Mesenchymal stem cell (in vitro differentiated cells and primary cell): ENCODE data around the gene MVB12B.

Source experiments
- DNase-seq: peaks from one replicate; pipeline ENCODE4 v3.0.0-alpha.2; 2013
- H2AFZ ChIP-seq: one replicate; pipeline ENCODE4 v1.6.1; 2013; ENCODE audit warnings: low read depth, mild to moderate bottlenecking, control low read depth, inconsistent platforms, low read length, moderate library complexity
- H2AK5ac ChIP-seq: 2 replicates; pipeline ENCODE4 v1.6.1; 2013; ENCODE audit warnings: low read length, moderate library complexity, mild to moderate bottlenecking, inconsistent platforms; ENCODE audit not compliant: severe bottlenecking
- H2BK120ac ChIP-seq: one replicate; pipeline ENCODE4 v1.6.1; 2013; ENCODE audit warnings: low read depth, mild to moderate bottlenecking, inconsistent platforms, low read length, moderate library complexity
- H2BK12ac ChIP-seq, 2 experiments: one replicate each; pipeline ENCODE4 v1.6.1; 2013; ENCODE audit warnings: inconsistent platforms in 2 of 2, low read length in 2 of 2, mild to moderate bottlenecking in 2 of 2, moderate library complexity in 2 of 2, control low read depth in 1 of 2
- H2BK15ac ChIP-seq: one replicate; pipeline ENCODE4 v1.6.1; 2013; ENCODE audit warnings: mild to moderate bottlenecking, low read depth, inconsistent platforms; ENCODE audit not compliant: poor library complexity, severe bottlenecking
- H2BK5ac ChIP-seq: 2 replicates; pipeline ENCODE4 v1.6.1; 2013; ENCODE audit warnings: low read depth, mild to moderate bottlenecking, low read length, control low read depth, inconsistent platforms; ENCODE audit not compliant: poor library complexity, severe bottlenecking
- H3K14ac ChIP-seq, 2 experiments: one replicate each; pipeline ENCODE4 v1.6.1; 2013; ENCODE audit warnings: inconsistent platforms in 2 of 2, low read length in 2 of 2, control low read depth in 1 of 2, mild to moderate bottlenecking in 1 of 2, moderate library complexity in 1 of 2
- H3K18ac ChIP-seq, 2 experiments: one replicate each; pipeline ENCODE4 v1.6.1; 2013; ENCODE audit warnings: inconsistent platforms in 2 of 2, low read length in 2 of 2, control low read depth in 1 of 2, low read depth in 1 of 2, mild to moderate bottlenecking in 1 of 2
- H3K23ac ChIP-seq, 2 experiments: one replicate each; pipeline ENCODE4 v1.6.1; 2013; ENCODE audit warnings: inconsistent platforms in 2 of 2, low read length in 2 of 2, mild to moderate bottlenecking in 2 of 2, moderate library complexity in 2 of 2, control low read depth in 1 of 2
- H3K27ac ChIP-seq: 2 replicates; pipeline ENCODE4 v1.5.1; 2013; ENCODE audit warnings: mild to moderate bottlenecking, moderate library complexity, low read length, control low read depth, inconsistent platforms; ENCODE audit not compliant: poor library complexity, severe bottlenecking
- H3K27me3 ChIP-seq, 2 experiments: 2 replicates each; pipeline versions ENCODE4 v1.6.1 to v1.7.0; 2013; ENCODE audit warnings: low read length in 2 of 2, mild to moderate bottlenecking in 2 of 2, moderate library complexity in 2 of 2, control low read depth in 1 of 2, inconsistent platforms in 1 of 2; ENCODE audit not compliant: control insufficient read depth in 1 of 2, insufficient read depth in 1 of 2
- H3K36me3 ChIP-seq, 2 experiments: 2 replicates each; pipeline versions ENCODE4 v1.6.1 to v1.7.0; 2013; ENCODE audit warnings: low read length in 2 of 2, control low read depth in 1 of 2, inconsistent platforms in 1 of 2, low read depth in 1 of 2, mild to moderate bottlenecking in 1 of 2; ENCODE audit not compliant: insufficient read depth in 2 of 2, control insufficient read depth in 1 of 2
- H3K4ac ChIP-seq, 2 experiments: one replicate each; pipeline ENCODE4 v1.6.1; 2013; ENCODE audit warnings: inconsistent platforms in 2 of 2, low read length in 2 of 2, mild to moderate bottlenecking in 2 of 2, moderate library complexity in 2 of 2, control low read depth in 1 of 2, low read depth in 1 of 2
- H3K4me1 ChIP-seq: 2 replicates; pipeline ENCODE4 v1.6.1; 2013; ENCODE audit warnings: low read depth, low read length, control low read depth; ENCODE audit not compliant: control insufficient read depth, insufficient read depth
- H3K4me2 ChIP-seq: 2 replicates; pipeline ENCODE4 v1.6.1; 2013; ENCODE audit warnings: low read length, mild to moderate bottlenecking, inconsistent platforms; ENCODE audit not compliant: poor library complexity, severe bottlenecking
- H3K4me3 ChIP-seq, 2 experiments: 2 replicates each; pipeline versions ENCODE4 v1.5.1 to v1.7.0; 2013; ENCODE audit warnings: low read length in 2 of 2, mild to moderate bottlenecking in 2 of 2, control low read depth in 1 of 2, low read depth in 1 of 2; ENCODE audit not compliant: insufficient read depth in 1 of 2
- H3K79me1 ChIP-seq: replicated peaks from 2 replicates; pipeline ENCODE4 v1.6.1; 2013; ENCODE audit warnings: mild to moderate bottlenecking, control low read depth, low read length, inconsistent platforms; ENCODE audit not compliant: poor library complexity, severe bottlenecking
- H3K9ac ChIP-seq: 2 replicates; pipeline ENCODE4 v1.7.0; 2013; ENCODE audit warnings: mild to moderate bottlenecking, low read length, moderate library complexity
- H3K9me3 ChIP-seq: 2 replicates; pipeline ENCODE4 v1.7.0; 2013; ENCODE audit warnings: mild to moderate bottlenecking, low read length; ENCODE audit not compliant: control insufficient read depth
- H4K8ac ChIP-seq: one replicate; pipeline ENCODE4 v1.6.1; 2013; ENCODE audit warnings: inconsistent platforms, mild to moderate bottlenecking, low read length, moderate library complexity
- H4K91ac ChIP-seq: one replicate; pipeline ENCODE4 v1.6.1; 2013; ENCODE audit warnings: mild to moderate bottlenecking, low read length, inconsistent platforms
- WGBS: methylation state at CpG from one replicate; pipeline ENCODE4 v1.1.7; 2013; ENCODE audit warnings: mixed read lengths; 5-methylcytosine and 5-hydroxymethylcytosine counted together

The MVB12B gene

GRCh38 chr9:126391713-126392661 lies 65.4 kb downstream of the MVB12B start:
- H3K4ac ChIP-seq, result no peak overlapping the region
- no peak overlapping the region for H2BK120ac ChIP-seq
- H3K4me2 ChIP-seq, result no peak overlapping the region
- no peaks in the 10 kb centered on the region for H3K9me3 ChIP-seq
- H3K27me3 ChIP-seq, result no peaks in the 10 kb centered on the region
- no peak overlapping the region for H3K18ac ChIP-seq
- no peak overlapping the region for H2AFZ ChIP-seq
- no peak overlapping the region for H2BK15ac ChIP-seq
- no peak overlapping the region for H3K4me3 ChIP-seq
- no peak overlapping the region for H4K91ac ChIP-seq
- peaks cover 7% of the 10 kb centered on the region for H3K4me1 ChIP-seq
- no peak overlapping the region for H2BK5ac ChIP-seq
- peak overlapping the region in 1 of 2 experiments; percentile 21 for H3K14ac ChIP-seq
- no peak overlapping the region for H2BK12ac ChIP-seq
- H3K27ac ChIP-seq, result no peak overlapping the region
- H3K23ac ChIP-seq, result no peak overlapping the region
- H3K36me3 ChIP-seq, result peaks cover 12 to 41% of the 10 kb centered on the region in 2 experiments
- DNase-seq, result no peak
- no peak overlapping the region for H3K9ac ChIP-seq
- no peak overlapping the region for H4K8ac ChIP-seq
- H3K79me1 ChIP-seq, result no peaks in the 10 kb centered on the region
- 88% methylated on average over 24 of the region's 24 CpGs for WGBS
- no peak overlapping the region for H2AK5ac ChIP-seq

DNA sequence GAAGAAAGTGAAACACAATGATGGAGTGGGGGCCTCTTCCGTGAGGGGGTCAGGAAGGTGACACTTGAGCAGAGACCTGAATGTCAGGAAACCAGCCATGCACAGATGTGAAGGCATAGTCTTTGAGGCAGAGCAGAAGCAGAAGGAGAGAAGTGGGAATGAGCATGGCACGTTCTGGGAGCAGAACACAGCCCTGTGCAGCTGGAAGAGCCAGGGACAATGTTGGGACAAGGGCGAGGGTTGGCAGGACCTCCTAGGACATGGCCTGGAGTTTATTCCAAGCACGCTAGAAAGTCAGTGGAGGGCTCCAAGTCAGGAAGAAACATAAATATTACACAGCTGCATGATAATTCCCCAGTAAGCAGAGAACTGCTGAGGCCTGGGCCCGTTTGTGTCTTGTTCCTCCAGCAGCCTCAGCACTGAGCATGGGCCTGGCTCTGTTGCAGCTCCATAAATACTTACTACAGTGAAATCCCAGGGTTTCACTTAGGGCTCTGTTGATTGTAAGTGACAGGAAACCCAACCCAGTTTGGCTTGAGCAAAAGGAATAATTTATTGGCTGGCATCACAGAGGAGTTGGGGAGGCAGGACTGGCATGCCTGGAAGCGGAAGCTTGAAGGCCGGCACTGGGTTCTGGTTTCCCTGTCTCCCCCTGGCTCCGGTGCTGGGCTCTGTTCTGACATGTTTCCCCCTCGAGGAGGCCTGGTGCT lies 66.2 kb downstream of the MVB12B start:
- H3K27me3 ChIP-seq, result no peaks in the 10 kb centered on the region
- H2BK120ac ChIP-seq, result no peak overlapping the region
- peak overlapping the region in 1 of 2 experiments; percentile 42 for H3K18ac ChIP-seq
- H2AK5ac ChIP-seq, result no peak overlapping the region
- H3K36me3 ChIP-seq, result peaks cover 14 to 38% of the 10 kb centered on the region in 2 experiments
- H2BK12ac ChIP-seq, result peak overlapping the region in 1 of 2 experiments; percentile 40
- H2AFZ ChIP-seq, result no peak overlapping the region
- H4K91ac ChIP-seq, result peak overlapping the region; percentile 1
- H3K4ac ChIP-seq, result no peak overlapping the region
- H4K8ac ChIP-seq, result no peak overlapping the region
- no peak overlapping the region for H2BK15ac ChIP-seq
- no peak overlapping the region for H3K4me3 ChIP-seq
- H3K9ac ChIP-seq, result no peak overlapping the region
- no peak overlapping the region for H3K14ac ChIP-seq
- H2BK5ac ChIP-seq, result no peak overlapping the region
- no peak overlapping the region for H3K23ac ChIP-seq
- no peaks in the 10 kb centered on the region for H3K9me3 ChIP-seq
- peaks cover 7% of the 10 kb centered on the region for H3K4me1 ChIP-seq
- no peaks in the 10 kb centered on the region for H3K79me1 ChIP-seq
- no peak overlapping the region for H3K4me2 ChIP-seq
- no peak overlapping the region for H3K27ac ChIP-seq
- DNase-seq, result no peak
- WGBS, result 77% methylated on average over 9 of the region's 9 CpGs

DNA sequence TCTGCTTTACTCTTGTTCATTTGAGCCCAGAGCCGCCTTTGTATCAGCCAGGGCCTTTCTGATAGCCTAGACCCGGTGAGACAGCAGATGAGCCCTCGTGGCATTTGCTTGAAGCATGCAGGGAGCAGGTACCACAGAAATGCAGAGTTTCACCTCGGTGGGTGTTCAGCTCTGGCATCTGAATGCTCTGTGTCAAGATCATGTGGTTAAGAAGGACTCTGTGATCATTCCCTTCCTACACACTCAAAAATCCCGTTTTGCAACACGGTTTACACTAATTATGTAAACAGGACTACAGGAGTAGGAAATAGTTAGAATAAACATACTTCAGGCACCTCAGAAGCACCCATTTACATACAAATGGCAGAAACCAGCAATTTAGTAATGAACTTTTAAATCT lies 67.2 kb downstream of the MVB12B start:
- Histone ChIP-seq H2AK5ac (no peak overlapping the region), H4K91ac (peak overlapping the region; percentile 70), H4K8ac (peak overlapping the region; percentile 74), H2BK12ac (peak overlapping the region; percentile 9 to 87), H2BK120ac (peak overlapping the region; percentile 6), H3K4me3 (no peak overlapping the region), H3K18ac (peak overlapping the region; percentile 45 to 81), H3K9me3 (no peaks in the 10 kb centered on the region), H3K27me3 (no peaks in the 10 kb centered on the region), H2AFZ (no peak overlapping the region), H3K27ac (no peak overlapping the region), H3K36me3 (peaks cover 14 to 34% of the 10 kb centered on the region in 2 experiments), H2BK5ac (no peak overlapping the region), H3K9ac (no peak overlapping the region), H3K4ac (peak overlapping the region in 1 of 2 experiments; percentile 15), H3K4me2 (no peak overlapping the region), H3K23ac (peak overlapping the region in 1 of 2 experiments; percentile 73), H3K14ac (no peak overlapping the region), H2BK15ac (no peak overlapping the region), H3K79me1 (no peaks in the 10 kb centered on the region), H3K4me1 (peaks cover 7% of the 10 kb centered on the region)
- peak; percentile 82 for DNase-seq
- 91% methylated on average over 3 of the region's 6 CpGs for WGBS

- 83% methylated on average over 9 of the region's 9 CpGs for WGBS
Observed at GRCh38 chr9:126394802-126395201, 68.2 kb downstream of the MVB12B start.

More at GRCh38 chr9:126394802-126395201, 68.2 kb downstream of the MVB12B start:
- H3K4ac ChIP-seq, result no peak overlapping the region
- H3K79me1 ChIP-seq, result no peaks in the 10 kb centered on the region
- no peak overlapping the region for H4K8ac ChIP-seq
- H2AK5ac ChIP-seq, result no peak overlapping the region
- peaks cover 7% of the 10 kb centered on the region for H3K4me1 ChIP-seq
- no peaks in the 10 kb centered on the region for H3K9me3 ChIP-seq
- H4K91ac ChIP-seq, result no peak overlapping the region
- H3K27me3 ChIP-seq, result no peaks in the 10 kb centered on the region
- H2BK5ac ChIP-seq, result no peak overlapping the region
- H2BK120ac ChIP-seq, result no peak overlapping the region
- no peak overlapping the region for H3K27ac ChIP-seq
- no peak for DNase-seq
- no peak overlapping the region for H3K4me3 ChIP-seq
- no peak overlapping the region for H3K9ac ChIP-seq
- H3K36me3 ChIP-seq, result peaks cover 21 to 31% of the 10 kb centered on the region in 2 experiments
- peak overlapping the region in 1 of 2 experiments; percentile 65 for H3K18ac ChIP-seq
- no peak overlapping the region for H3K14ac ChIP-seq
- no peak overlapping the region for H2BK12ac ChIP-seq
- no peak overlapping the region for H3K23ac ChIP-seq
- H2BK15ac ChIP-seq, result peak overlapping the region; percentile 82
- no peak overlapping the region for H3K4me2 ChIP-seq
- no peak overlapping the region for H2AFZ ChIP-seq
